ENCODE measurements around the gene SURF4. TPM values are rescaled to one million over a fixed set of nuclear protein-coding genes. Genes with fewer than 3 reads are reported as not detected.

SURF4 gene
- total RNA-seq, 2 donors from 2014 or later, result 185 to 204 TPM

GRCh38 chr9:133315997-133316396 is 59.9 kb downstream of the SURF4 start:
- intact Hi-C loops (cut with DNase I), result no loop called here
- Histone ChIP-seq H3K27ac (no peak overlapping the region), H3K4me3 (no peak overlapping the region), H3K9me3 (no peaks in the 10 kb centered on the region), H3K4me1 (replicated peaks) (no peaks in the 10 kb centered on the region), H3K27me3 (replicated peaks; ENCODE audit: insufficient read depth) (no peaks in the 10 kb centered on the region), H3K36me3 (no peaks in the 10 kb centered on the region)
- WGBS, result 75% methylated on average over 2 of the region's 2 CpGs
- no peak for DNase-seq (ENCODE audit: low spot score)
- TF ChIP-seq CTCF (IDR thresholded peaks at IDR 0.05) (no peak), POLR2AphosphoS5 (IDR thresholded peaks at IDR 0.05) (no peak), POLR2A (IDR thresholded peaks at IDR 0.05) (no peak)

Small RNA genes within 50 kb of the gene (small RNA-seq; reads per million reads assigned to genes)
- gene RF00019, result 0 reads per million in 2 donors
- gene SNORD24, result 0 reads per million in 2 donors
- 0 reads per million in 2 donors for gene SNORD36A
- gene SNORD36B, result 0 reads per million in 2 donors
- gene SNORD36C, result 0 reads per million in 2 donors

Other genes starting within 250 kb of the SURF4 start
- 10 to 100 TPM; 10.7 to 14.0 TPM for gene GBGT1, start 212.1 kb downstream of the SURF4 start, total RNA-seq
- gene OBP2B, start 166.8 kb downstream of the SURF4 start, total RNA-seq, result 10 to 100 TPM in 1 of 2 donors, 1 to 10 TPM in 1; 1.6 to 35.2 TPM
- 10 to 100 TPM in 1 of 2 donors, 1 to 10 TPM in 1; 3.5 to 14.8 TPM for gene ABO, start 100.9 kb downstream of the SURF4 start, total RNA-seq
- 10 to 100 TPM; 25.7 to 40.3 TPM for gene SURF6, start 39.9 kb downstream of the SURF4 start, total RNA-seq
- gene MED22, start 27.9 kb downstream of the SURF4 start, total RNA-seq, result 10 to 100 TPM; 31.1 to 32.6 TPM
- gene RPL7A, start 27.8 kb downstream of the SURF4 start, total RNA-seq, result 1,000 to 10,000 TPM; 1,667 to 2,501 TPM
- 10 to 100 TPM; 53.3 to 73.8 TPM for gene SURF1, start 19.6 kb downstream of the SURF4 start, total RNA-seq
- 10 to 100 TPM; 16.4 to 57.6 TPM for gene SURF2, start 19.5 kb downstream of the SURF4 start, total RNA-seq
- gene STKLD1, start 306 bp upstream of the SURF4 start, total RNA-seq, result 1 to 10 TPM in 1 of 2 donors, under 1 TPM in 1; 0.87 to 1.0 TPM
- 10 to 100 TPM; 20.8 to 34.5 TPM for gene REXO4, start 42.0 kb upstream of the SURF4 start, total RNA-seq
- 1 to 10 TPM; 2.8 to 8.1 TPM for gene ADAMTS13, start 46.3 kb upstream of the SURF4 start, total RNA-seq
- 10 to 100 TPM; 23.0 to 40.2 TPM for gene CACFD1, start 83.9 kb upstream of the SURF4 start, total RNA-seq
- gene SLC2A6, start 103.0 kb upstream of the SURF4 start, total RNA-seq, result 1 to 10 TPM in 1 of 2 donors, under 1 TPM in 1; 0.77 to 3.4 TPM
- not detected for gene MYMK, start 148.9 kb upstream of the SURF4 start, total RNA-seq
- gene ADAMTSL2, start 158.6 kb upstream of the SURF4 start, total RNA-seq, result 10 to 100 TPM in 1 of 2 donors, 1 to 10 TPM in 1; 1.6 to 11.6 TPM
- under 1 TPM in 1 of 2 donors, not detected in 1; 0.85 TPM for gene FAM163B, start 233.3 kb upstream of the SURF4 start, total RNA-seq

Measured in prostate gland (tissue), 2 donors.